HUDEP-2 (cell line): Measurements from ENCODE around the gene MYH13.

Source experiments
- DNase-seq, 76 experiments: peaks; one replicate each; lab custom pipeline; 2025; ENCODE audit not compliant: unreplicated experiment in 76 of 76; lab: John Stamatoyannopoulos, UW

Gene MYH13

DNA sequence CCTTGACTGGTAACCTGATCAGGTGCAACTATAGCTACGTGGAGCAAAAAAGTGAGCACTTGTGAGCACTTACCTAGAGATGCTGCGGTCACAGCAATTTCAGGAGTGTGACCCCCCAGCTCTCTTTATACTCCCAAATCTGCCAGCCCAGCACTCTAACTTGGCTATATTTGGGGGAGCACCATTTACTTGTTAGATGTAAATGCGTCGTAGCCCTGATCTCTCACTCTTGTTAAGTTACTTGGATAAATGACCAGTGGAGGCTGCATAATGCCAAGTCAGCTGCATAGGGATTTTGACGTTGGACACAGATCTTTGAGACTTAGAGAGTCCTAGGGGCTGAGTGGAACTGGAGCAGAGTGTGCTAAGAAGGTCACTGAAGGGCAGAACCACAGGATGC is at the start of gene MYH13:
TSS of gene MYH13 (minus strand) at position 101 of the 400 bp plus-strand sequence. CDS start 8,476 bp downstream, outside the sequence.
- no peak for DNase-seq

DNA sequence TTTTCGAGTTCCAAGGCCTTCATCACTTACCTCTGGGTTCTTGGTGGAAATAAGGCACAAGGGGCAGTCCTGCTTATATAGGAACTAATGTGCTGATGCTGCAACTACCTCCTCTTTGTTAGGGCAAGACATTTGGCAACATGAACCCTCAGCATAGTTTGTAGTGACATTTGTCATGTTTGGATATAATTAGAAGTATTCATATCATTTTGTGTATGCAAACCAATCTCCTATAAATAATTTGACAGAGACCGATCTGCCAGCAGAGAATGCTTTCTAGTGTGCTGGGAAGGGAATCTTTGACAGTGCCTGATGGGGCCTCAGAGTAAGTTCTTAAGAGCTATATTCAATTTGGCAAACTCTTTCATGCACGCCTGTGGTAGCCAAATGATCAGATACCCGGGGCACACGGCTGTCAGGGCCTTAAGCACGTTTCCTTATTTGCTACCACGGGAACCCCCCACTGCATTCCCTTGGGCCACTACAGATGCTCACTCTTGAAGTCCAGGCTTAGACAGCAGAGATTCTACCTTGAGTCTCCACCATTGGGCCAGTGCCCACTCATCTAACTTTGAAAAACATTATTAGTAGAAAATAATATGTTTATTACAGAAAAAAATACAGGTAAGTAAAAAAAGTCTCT is 49.2 kb upstream of the MYH13 start, which contains the start of gene MYH8:
TSS of gene MYH8 (minus strand) at position 51 of the 643 bp plus-strand sequence. CDS start 1,723 bp downstream, outside the sequence.
- DNase-seq: no peak

DNA sequence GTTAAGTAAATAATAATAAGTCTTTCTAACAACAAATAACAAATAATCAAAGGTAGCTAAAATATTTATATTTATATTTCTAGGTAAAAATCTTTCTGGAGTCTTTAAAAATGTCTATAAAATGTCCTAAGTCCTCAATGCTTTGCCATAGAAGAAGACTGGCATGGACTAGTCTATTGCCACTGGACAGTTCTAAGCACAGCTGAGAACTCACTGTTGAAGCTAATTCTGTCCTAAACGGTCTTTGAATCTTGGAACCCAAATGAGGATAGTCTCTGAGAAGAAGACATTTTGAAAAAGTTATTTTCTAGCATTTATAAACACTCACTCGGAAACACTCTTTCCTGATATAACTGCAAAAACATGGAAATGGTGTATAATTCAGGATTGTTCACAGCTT is 48.4 kb upstream of the MYH13 start:
- no peak for DNase-seq

DNA sequence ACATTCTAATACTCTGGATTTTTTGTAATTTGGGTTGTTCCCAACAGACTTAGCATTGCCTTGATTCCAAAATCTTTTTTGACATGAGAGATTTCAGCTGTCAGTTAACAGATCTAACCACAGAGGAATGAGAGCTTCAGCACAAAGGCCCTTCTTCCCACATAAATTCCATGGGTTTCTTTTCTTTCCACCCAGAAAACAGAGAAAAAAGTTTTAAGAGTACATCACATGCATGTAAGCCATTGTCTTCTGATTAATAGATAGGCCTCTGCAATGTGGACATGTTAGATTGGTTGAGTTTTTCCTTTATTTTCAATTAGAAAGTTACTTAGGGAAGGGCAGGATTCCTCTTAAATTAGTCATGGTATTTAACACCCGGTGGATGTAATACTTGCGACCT is 48.0 kb upstream of the MYH13 start:
- DNase-seq: no peak

DNA sequence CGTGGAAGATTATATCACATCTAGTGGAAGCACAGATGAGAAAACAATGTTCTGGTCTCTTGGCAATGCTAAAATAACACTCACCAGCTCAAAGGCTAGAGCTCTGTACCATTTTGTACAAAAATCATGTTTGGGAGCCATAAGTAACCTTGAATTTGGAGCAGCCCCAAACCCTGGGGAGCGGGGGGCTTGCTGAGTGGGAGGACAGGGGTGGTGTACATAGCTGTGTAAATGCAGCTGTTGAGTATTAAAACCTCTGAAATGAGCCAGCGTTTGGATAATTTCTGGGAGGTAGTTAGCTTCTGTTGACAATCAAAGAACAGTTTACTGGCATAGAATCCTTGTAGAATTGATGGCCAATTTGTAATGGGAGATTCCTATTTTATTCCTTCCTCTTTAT is 44.6 kb upstream of the MYH13 start:
- DNase-seq: no peak

DNA sequence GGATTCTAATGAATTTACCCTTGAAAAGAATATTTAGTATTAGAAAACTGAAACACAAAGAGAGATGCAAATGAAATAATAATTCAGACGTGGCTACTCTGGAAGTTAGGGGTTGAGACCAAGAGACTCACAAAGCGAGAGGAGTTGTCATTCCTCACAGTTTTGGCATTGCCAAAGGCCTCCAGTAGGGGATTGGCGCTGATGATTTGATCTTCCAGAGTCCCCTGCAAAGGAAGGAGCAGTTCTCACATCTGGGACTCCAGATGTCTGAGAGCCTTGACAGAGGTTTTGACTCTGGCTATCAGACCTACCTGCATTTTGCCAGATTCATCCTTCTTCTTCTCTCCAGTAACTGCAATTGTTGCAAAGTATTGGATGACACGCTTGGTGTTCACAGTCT is 42.4 kb upstream of the MYH13 start:
- DNase-seq: no peak

DNA sequence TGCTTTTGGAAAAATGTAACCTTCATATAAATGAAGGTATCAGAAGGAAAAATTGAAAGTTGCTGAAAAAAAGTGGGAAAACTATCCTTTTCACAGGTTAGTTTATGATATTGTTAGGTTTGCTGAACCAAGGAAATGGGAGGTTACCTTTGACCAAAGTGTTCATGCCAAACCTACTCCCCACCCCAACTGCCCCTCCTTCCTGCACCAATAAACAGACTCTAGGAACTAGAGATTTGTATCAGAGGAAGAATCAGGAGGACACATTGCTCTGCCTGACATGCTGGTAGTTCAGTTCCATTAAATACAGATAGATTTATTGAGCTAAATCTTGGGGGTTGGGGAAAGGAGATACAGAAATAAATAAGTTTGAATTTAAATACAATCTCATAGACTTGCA is 30.8 kb upstream of the MYH13 start:
- no peak for DNase-seq

DNA sequence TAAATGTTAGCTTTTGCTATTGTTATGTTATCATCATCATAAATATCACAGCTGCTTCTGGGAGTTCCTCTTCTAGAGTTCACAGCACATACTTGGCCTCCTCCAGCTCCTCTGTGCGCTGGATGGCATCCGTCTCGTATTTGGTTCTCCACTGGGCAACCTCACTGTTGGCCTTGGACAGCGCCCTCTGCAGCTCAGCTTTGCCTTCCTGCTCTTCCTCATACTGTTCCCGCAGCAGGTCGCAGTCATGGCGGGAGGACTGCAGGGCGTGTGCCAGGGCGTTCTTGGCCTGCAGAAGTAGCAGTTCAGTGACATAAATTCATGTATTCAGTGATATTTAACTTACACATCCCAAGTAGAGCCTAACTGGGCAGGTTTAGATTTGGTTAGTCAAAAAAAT is 25.5 kb upstream of the MYH13 start:
- DNase-seq: no peak

DNA sequence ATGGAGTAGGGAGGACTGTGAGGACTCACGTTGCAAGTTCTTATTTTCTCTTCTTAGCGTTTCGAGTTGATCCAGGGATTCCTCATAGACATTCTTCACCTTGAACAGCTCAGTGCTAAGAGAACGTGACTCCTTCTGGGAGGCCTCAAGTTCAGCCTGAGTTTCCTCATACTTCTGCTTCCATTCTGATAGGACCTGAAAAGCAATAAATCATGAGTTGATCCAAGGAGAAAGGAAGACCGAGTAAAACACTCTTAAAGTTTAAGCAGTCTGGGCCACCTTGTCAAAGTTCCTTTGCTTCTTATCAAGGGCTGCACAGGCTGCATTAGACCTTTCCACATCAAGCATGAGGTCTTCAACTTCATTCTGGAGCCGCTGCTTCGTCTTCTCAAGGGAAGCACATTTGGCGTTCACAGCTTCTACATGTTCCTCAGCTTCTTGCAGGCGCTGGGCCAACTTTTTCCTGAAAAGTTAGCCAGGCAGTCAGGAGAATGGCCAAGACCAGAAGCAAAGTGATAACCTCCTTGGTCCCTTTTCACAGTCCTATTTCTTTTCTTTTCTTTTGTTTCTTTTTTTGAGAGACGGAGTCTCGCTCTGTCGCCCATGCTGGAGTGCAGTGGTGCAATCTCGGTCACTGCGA is 23.8 kb upstream of the MYH13 start:
- no peak for DNase-seq

DNA sequence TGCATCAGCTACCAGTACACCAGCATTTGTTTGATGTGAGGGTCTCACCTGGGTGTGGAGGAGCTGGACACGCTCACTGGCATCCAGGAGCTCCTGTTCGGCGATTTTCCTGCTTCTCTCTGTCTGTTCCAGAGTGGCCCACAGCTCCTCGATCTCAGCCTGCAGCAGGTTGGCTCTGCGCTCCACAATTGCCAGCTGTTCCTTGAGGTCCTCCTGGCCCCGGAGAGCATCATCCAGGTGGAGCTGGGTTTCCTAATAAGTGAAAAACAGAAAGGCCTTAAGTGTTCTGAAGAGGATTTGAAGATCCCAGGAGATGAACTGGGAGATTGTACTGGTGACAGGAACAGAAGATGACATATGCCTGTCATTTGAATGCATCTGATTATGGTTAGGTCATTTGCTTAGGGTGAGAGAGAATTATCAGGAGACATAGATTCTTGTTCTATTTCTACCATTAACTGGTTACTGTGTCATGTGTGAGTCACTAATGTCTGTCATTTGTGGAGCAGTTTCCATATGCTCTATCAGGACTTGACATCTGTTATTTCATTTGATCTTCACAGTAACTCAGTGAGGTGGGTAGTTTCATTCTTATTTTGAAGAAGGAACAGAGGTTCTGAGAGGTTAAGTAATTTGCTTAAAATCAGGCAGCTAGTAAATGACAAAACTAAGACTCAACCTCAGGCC is 21.5 kb upstream of the MYH13 start:
- DNase-seq: no peak

DNA sequence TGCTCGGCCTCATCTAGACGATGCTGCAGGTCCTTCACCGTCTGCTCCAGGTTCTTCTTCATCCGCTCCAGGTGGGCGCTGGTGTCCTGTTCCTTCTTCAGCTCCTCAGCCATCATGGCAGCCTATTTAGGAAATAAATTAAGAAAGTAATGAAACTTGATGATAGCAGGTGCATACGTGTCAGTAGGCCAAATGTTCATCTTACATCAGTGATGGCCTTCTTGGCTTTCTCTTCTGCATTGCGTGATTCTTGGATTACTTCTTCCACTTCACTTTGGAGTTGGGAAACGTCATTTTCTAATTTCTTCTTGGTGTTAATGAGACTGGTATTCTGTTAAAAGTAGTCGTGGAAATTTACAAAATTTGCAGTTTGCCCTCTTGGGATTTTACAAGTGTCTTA is 20.1 kb upstream of the MYH13 start:
- no peak for DNase-seq

DNA sequence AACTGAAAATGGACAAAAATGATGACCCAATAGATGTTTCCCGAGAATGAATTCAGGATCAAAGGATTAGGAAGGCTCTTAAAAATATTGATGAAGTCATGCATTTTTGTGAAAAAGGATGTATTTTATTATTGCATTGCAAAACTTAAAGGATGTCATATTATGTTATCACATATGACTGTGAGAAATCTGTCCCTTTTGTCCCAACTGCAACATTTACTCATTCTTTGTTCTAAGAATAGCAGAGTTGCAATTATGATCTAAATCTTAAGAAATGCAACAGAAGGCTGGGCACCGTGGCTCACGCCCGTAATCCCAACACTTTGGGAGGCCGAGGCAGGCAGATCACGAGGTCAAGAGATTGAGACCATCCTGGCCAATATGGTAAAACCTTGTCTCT is 13.1 kb upstream of the MYH13 start:
- DNase-seq: no peak

DNA sequence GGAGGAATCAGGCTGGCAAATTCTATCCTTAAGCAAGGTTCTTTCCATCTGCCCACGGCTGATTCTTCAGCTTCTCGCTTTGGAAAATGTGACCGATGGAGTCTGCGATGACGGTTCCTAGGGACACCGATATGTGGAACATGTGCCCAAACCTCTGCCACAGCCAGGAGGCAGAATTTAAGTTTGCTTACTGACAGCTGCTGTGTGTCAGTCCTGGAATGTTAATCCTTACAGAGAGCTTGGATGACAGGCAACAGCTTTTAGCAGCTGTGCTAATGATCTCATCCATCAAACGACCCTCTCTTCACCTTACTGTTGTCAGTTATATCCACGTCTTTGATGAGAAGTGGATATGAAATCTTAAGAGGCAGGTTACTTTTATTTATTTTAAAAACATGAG is 11.4 kb upstream of the MYH13 start:
- no peak for DNase-seq

DNA sequence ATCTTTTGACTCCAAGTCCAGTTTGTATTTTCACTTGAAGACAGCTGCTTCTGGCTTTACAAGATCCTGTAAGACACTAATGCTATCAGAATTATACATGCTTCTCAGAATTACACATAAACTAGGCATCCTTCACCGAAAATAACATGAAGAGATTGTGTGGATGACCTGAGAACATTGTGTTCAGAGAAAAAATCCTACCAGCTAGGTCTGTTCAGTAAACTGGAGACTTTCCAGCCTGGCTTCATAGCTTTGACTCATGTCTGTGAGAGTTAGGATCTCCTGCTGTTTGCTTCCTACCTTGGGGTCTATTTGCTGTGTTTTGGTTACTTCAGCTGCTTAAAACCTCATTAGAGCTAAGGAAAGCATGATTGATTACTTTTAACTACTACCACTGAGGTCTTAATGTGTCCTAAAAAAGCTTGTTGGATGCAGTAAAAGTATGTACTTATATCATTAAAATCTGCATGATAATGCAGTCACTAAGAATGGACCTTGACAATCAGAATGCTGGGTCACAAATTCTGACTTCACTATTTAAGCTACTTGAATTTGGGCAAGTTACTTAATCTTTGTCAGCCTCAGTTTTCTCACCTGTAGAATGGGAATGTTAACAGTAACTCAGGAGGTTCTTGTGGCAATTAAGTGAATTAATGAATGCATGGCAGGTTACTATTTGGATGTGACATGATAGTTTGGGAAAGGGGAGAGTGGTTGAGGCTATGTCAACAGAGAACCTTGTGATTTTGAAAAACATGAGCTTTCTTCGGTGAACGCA is 8.0 kb upstream of the MYH13 start:
- no peak for DNase-seq

DNA sequence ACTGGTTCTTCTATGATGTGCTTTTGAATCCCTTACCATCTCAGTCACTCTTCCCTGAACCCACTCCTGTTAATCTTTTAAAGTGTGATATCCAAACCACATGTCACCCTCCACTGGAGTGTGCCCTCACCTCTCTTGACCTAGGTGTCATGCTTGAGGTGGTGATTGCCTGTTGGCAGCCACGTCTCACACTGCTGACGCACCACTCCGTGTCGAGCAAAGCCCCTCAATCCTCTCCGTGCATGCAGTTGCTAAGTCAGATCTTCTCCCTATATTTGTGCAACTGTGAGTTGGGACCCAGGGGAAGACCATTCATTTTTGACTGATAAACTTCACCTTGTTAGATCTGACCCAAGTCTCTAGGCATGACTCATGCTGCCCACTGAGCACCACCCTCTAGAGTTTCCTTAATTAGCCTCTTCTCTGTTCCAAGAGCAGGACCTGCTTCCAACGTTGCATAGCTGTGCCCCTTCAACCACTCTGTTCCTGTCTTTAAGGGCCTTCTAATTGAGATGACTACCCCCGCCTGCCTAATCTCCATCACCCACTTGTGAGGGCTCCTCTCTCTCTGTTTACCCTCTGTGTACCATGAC is 2.7 kb downstream of the MYH13 start:
- no peak for DNase-seq

DNA sequence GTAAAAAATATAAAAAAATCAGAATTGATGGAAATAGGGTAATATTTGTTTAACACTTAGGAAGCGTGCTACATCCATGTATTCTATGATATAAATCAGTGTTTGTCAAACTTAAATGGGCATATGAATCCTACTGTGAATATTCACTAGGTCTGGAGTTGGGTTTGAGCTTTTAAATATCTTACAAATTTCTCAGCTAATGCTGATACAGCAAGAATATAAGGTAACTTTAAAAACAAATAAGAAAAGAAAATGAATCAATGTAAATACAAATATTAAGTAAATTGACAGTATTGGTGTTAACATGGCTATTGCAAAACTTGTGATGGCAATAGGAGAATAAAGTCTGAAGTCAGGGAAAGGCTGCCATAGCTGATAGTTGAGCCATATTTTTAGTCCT is 3.6 kb downstream of the MYH13 start:
- DNase-seq: no peak

DNA sequence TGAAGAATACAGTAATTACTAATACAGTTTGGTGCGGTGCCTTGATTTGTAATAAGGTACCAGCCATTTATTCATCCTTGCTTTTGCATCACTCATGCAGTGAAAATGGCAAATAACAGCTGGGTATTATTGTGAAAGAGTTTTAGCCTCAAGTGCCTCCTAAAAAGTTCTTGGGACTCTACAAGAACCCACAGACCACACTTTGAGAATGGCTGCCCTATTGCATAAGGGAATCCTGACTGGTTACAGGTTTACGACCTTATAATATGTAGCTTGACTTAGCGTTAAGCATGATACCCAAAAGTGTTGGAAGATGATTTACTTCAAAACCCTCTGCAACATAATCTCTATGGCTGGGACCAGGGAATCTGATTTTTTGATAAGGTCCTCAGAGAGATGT is 4.2 kb downstream of the MYH13 start:
- no peak for DNase-seq

DNA sequence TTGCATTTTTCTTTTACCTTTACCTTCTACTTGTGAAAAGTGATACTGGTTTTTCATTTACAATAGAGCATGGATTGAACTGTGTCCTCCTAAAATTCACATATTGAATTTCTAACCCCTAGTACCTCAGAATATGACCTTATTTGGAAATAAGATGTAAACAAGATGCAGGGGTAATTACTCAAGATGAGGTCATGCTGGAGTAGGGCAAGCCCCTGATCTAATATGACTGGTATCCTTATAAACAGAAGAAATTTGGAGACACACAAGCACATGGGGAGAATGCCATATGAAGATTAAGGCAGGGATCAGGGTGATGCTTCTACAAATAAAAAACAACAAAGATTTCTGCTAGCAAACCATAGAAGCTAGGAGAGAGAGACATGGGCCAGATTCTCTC is 12.2 kb downstream of the MYH13 start:
- no peak for DNase-seq

DNA sequence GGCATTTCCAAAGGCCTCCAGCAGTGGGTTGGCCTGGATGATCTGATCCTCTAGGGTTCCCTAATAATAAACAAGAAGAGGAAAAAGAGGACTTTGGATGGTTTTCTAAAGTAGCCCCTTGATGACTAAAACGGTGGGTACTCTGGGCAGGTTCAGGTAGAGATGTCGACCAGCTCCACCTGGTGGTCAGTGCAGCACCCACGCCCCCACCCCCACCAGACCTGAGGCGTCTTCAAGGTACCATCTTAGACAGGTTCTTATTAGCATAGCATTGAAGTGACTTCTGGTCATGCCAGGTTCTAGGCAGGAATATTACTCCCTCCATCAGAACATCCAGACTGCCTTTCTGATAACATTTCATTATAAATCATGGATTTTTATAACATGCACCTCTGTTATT is 15.0 kb downstream of the MYH13 start:
- peak in 8 of 76 experiments; percentile 1 to 21 (median 7) for DNase-seq

DNA sequence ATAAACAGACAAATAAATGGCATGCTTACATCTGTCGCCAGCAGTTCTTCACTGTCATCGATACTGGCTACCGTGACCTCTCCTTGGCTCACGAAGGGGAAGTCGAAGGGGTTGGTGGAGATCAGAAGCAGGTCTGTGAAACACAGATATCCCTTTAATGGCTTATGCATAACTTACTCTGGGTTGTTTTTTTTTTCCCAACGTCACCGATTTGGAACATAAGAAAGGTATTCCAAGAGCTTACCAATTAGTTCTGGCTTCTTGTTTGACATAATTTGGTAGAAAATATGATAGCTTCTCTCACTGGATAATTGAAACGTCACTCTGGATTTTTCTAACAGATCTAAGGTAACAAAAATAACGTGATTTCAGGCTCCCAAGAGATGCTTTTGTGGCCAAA is 18.2 kb downstream of the MYH13 start:
- no peak for DNase-seq

DNA sequence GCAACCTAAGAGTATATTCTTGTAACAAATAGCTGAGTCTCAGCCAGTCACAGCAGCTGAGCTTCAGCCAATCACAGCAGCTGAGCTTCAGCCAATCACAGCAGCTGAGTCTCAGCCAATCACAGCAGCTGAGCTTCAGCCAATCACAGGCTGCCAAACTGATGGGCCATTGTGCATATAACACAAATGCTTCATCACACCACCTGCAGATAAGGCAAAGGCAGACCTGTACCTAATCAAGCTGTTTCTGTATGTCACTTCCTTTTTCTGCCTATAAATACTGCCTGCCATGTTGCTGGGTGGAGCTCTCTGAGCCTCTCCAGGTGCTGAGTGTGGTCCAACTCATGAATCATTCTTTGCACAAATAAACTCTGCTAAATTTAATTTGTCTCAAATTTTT is 19.9 kb downstream of the MYH13 start:
- DNase-seq: no peak
